HG03460 (cell line): ENCODE results near the gene PACRG.

Experiments used
- ATAC-seq: cut with Tn5 transposase; IDR thresholded peaks from one replicate; pipeline ENCODE4 v1.9.1; 2021; ENCODE audit not compliant: unreplicated experiment

The PACRG gene

DNA sequence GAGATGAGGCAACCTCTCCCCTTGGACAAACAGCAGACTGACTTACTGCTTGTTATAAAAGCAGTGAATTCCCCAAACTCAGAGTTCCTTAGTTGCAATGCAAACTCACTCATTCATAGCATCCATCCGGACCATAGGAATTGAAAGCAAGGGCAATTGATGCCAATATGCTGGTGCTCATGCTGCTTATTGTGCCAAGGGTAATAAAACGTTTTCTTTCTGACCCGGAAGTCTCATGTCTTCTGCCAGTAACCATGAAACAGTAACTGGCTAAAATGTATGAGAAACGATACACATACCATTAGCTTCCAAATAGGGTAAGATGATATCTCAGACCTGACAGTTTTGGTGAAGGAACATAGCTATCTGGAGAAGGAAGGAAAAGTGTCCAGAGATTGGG is 18.3 kb upstream of the PACRG start:
- ATAC-seq: no peak

- no peak for ATAC-seq
These were observed 17.4 kb upstream of the PACRG start for GRCh38 chr6:162710419-162710818.

- ATAC-seq: no peak
These were observed 16.8 kb upstream of the PACRG start for GRCh38 chr6:162710936-162711335.

GRCh38 chr6:162711376-162711775 is 16.4 kb upstream of the PACRG start:
- ATAC-seq: no peak

DNA sequence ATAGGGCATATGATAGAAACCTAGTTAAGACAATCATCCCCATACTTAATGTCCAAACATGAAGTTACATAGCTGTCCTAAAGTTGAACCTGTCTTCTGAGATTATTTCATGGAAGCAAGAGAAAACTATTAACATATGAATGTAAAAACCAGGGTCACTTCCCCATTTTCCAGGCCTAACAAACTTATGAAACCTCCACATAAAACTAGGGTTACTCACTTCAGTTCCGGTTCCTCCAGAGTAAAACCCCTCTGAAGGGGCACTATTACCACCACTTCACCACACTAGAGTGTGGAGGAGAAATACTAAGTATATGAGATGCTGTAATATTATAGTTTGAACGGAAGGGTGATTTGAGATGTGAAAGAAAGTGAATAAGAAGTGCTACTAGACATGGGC is 15.1 kb upstream of the PACRG start:
- no peak for ATAC-seq

GRCh38 chr6:162713974-162714780 is 13.6 kb upstream of the PACRG start:
- ATAC-seq: no peak

DNA sequence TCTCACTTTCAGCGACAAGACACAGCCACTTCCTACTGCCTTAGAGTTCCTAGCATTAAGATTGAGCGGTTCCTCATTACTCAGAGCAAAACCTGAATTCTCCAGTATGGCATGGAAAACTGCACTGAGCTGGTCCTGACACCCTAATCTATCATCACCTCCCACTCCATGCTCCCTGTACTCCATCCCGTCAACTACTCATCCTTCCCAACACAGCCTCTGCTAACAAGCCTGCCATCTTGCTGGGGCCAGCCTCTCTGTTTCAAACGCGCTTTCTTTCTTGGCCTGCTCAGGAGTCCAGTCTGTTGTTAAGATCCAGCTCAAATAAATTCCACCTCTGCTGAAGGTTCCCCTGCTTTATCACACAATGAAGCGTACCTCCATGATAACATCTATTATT is 12.2 kb upstream of the PACRG start:
- no peak for ATAC-seq

DNA sequence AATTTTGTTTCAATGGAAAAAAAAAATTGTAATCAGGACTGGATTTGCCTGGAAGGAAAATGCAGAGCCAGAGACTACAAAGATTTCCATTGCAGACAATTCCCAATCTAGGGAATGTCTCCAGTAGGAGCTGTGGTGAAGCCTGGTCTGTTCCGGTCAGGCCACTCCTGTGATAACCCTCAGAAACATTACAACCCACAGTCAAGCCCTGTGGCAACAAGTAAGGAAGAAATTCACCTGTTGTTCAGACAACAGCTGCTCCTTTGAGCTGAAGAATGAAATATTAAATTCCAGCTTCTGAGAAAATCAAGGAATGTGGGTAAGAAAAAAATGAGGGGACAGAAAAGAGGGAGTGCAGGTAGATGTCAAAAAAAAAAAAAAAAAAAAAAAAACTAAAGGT is 8.2 kb upstream of the PACRG start:
- ATAC-seq: no peak

DNA sequence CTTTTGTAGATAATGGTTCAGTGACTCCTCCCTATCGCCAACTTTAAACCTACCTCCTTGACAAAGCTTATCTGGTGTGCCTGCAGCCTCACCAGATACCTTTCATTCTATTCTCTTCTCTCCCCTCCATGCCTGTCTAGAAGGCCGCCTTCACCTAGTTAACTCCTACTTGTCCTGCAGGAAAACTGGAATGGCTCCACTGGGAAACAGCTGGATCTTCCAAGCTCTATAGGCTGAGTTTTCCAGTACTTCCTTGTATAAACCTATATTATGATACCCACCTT is 6.4 kb upstream of the PACRG start:
- ATAC-seq: no peak

- no peak for ATAC-seq
These were observed 5.5 kb upstream of the PACRG start for GRCh38 chr6:162722226-162722625.

DNA sequence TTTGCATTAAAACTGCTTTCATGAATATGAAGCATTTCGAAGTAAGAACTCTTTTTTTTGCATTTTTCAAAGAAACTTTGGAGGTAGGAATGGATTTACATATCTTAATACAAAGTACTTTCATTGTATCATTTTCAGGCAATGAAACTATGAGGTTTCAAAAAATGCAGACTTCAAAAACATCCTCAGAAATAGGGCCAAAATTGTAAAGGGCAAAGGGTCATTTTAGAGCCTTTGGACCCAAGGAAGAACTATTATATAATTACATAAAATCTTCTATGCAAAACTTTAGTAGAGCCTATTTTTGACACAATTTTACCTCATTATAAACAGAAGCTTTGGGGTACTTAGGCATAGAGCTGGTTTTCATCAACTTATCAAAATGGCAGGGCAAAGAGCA is 5.1 kb upstream of the PACRG start:
- ATAC-seq: no peak

DNA sequence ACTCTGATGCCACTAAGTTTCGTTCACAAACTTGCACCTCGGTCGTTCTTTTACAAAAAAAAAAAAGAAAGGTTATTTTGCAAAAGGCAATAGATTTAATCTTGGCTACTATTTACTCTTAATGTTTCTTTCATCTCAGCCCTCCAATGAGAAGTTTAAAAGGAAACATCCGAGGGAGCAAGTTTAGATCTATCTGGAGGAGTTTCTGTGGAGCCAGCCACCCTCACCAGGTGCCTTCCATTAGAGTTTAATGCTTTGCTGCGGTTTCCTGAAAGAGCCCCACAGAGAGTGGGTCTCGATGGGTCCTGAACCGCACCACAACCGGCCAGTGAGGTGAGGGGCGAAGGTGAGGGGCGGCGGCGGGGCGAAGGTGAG is 840 bp upstream of the PACRG start:
- peak; percentile 17 for ATAC-seq

DNA sequence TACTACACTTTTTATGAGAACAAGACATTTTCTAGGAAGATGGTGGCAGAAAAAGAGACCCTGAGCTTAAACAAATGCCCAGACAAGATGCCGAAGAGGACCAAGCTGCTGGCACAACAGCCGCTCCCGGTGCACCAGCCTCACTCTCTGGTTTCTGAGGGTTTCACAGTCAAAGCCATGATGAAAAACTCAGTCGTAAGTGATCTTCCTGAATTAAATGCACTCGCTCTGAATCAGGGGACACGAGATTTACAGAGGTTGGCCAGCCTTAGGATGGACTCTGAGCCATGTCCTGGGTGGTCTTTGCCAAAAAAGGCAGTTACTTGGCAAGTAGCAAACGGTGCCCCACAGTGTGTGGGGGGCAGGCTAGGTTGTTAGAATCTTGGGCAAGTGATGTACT is 423 bp downstream of the PACRG start:
- ATAC-seq: no peak

DNA sequence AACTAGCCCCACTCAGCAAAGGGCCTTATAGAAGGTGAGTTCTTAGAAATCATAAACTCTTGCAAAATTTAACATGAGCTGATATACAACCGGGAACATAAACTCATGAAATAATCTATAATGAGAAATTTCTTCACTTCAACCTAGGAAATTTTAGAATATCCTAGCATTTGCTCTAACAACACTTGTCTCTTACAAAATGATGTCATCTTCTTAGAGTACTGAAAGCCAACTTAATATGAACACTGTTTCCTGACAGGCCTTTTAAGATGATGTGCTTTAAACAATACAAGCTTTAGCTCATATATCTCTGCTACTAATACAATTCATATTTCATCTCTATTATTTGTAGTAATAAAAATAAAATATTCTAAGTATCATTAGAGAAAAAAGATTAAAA is 932 bp downstream of the PACRG start:
- ATAC-seq: no peak

DNA sequence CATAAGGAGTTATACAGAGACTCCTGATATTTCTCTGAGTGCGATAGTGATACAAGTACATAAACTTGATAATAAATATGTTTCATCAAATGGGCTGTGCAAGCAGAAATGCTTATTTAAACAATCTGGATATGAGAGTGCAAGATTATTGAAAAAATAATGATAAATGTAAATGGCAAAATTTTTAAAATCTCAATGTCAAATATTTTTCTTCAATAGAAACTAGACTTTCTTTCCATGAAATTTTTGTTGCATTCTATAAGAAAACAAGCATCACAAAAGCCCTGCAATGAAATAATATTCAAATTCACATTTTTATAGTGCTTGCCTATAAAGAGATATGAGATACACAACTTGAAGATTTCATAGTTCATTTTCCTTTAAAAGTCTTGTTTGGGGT is 2.7 kb downstream of the PACRG start:
- no peak for ATAC-seq

DNA sequence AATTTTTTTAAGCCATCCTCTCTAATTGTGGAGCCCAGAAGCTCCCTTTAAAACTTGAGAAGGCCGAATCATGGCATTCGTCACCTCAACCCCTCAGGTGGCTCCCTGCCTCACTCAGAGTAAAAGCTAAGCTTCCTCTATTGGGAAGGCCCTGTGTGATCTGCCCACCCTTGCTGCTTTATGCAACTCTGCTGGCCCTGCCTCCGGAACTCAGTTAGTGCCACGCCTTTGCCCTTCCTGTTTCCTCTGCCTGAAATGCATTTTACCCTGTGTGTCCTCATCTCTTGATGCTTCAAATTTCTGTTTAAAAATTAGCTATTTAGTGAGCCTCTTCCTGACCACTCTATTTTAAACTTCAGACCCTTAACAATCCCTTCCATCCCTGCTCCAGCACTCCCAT is 5.7 kb downstream of the PACRG start:
- ATAC-seq: no peak

- no peak for ATAC-seq
These were observed 9.2 kb downstream of the PACRG start for GRCh38 chr6:162736961-162737360.

- ATAC-seq: no peak
These were observed 23.0 kb downstream of the PACRG start for GRCh38 chr6:162750776-162751175.

DNA sequence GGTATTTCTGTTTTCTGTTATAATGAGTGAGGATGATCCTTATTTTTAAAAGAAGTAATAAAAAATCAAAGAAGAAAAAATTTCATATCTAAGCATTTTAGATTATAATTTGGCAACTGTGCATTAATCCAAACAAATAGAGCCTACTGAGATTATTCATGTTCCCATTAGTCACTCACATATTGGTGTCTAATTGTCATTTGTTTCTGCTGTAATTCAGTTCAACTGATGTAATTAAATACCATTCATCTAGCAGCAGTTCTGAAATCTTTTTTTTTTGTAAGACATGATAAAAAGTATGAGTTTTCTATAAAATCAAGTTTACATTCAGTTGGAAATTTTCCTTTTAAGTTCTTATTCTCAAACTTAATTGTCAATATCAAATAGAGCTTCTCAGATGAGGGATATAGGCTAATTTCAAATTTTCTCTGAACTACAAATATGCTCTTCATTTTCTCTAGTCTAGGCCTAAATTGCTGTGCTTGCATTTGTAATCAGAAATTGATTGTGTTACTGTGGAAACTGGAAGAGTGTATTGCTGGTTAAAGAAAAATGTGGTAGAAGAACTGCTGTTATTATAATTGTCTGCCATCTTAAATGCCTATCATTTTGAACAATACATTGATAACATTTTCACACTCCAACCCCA is 23.6 kb downstream of the PACRG start:
- ATAC-seq: no peak

DNA sequence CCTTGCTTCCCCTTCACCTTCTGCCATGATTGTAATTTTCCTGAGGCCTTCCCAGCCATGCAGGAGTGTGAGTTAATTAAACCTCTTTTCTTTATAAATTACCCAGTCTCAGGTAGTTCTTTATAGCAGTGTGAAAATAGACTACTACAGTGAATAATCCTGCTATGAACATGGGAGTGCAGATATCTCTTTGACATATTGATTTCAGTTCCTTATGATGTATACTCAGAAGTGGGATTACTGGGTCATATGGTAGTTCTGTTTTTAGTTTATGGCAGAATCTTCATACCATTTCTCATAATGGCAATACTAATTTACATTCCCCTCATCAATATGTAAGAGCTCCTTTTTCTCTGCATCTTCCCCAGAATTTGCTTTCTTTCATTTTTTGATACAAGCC is 26.0 kb downstream of the PACRG start:
- no peak for ATAC-seq

DNA sequence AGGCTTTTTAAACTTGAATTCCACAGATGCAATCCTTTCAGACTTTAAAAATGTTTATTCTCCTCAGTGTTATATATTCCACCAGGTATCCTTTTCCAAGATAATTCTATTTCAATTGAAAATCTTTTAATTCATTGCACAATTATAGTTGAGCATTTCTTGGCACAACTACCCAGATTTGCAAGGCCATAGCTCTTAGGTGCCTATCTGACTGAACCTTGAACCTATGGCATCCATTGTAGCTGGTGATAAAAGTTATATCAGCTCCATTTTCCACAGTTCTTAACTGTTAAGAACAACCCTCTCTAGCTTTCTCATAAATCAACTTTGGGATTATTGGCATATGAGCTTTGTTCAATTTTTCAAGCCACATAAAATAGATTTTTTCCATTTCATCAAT is 42.4 kb downstream of the PACRG start:
- no peak for ATAC-seq

- ATAC-seq: no peak
These were observed 43.2 kb downstream of the PACRG start for GRCh38 chr6:162770955-162771354.

- ATAC-seq: no peak
These were observed 44.7 kb downstream of the PACRG start for GRCh38 chr6:162772466-162772865.
